GM18508 (cell line): Measurements from ENCODE around the gene CYTH4.

Source experiments
- ATAC-seq: cut with Tn5 transposase; IDR thresholded peaks from one replicate; pipeline ENCODE4 v1.9.1; 2021; ENCODE audit warnings: moderate number of reproducible peaks; ENCODE audit not compliant: insufficient read depth, unreplicated experiment

Gene CYTH4

DNA sequence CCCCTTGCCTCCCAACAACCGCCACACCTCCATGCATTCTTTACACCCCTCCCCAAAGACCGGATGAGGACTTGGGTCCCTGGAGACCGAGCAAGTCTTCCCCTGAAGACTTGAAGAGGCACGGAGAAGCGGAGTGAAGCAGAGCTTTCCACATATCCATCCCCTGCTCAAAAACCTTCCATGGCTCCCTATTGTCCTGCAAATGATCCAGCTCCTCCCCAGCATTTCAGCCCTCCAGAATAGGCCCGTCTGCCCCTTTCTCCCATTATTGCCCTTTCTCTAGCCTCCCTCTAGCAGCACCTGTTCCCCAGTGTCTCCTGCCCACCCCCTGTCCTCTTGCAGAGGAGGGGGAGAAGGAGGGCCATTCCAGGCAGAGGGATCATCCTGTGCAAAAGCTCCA is 59.8 kb downstream of the CYTH4 start:
- ATAC-seq = no peak

DNA sequence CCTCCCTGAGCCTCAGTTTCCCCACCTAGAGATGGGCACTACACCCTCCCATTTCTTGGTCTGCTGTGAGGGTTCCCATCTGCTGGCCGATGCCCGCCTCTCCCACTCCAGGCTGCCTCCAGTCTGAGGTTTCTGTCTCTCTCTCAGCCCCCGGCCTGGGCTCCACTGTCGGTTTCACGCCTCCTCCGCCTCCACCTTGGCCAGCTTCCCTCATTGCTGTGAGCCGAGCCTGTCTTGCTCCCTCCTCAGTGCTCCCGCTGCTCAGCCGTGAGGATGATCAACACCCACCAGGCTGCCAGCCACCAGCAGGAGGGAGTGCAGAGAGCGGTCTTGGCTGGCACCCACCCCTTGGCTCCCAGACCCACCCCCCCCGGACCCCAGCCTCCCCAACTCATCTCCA is 61.0 kb downstream of the CYTH4 start:
- no peak for ATAC-seq

DNA sequence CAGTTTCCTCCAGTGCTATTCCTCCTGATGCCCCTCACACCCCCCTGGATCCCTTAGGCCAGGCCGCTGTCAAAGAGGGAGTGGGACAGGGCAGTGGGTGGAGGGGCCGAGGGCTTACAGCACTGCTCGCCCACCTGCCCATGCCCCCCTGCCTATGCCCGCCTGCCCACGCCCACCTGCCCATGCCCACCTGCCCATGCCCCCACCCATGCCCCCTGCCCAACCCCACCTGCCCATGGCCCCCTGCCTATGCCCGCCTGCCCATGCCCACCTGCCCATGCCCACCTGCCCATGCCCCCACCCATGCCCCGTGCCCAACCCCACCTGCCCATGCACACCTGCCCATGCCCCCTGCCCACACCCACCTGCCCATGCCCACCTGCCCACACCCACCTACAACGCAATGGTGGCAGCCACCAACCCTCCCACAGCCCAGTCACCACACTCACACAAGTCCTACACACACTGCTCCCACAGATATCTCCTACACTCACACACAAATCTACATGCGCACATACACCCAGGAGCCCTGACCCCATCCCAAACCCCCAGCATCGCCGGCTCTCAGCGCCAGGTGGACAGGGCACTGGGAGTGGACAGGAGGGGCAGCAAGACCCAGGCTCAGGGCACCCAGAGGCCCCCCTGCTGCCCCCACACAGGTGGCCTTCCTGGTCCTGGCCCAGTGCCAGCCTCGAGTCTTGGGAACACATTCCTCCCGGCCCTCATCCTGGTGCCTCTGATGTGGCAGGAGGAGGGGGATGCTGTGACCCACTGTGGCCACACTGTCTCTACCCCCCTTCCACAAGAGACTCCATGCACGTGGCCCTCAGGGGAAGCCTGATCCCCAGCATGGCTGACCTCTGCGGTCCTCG is 61.8 kb downstream of the CYTH4 start:
- no peak for ATAC-seq

DNA sequence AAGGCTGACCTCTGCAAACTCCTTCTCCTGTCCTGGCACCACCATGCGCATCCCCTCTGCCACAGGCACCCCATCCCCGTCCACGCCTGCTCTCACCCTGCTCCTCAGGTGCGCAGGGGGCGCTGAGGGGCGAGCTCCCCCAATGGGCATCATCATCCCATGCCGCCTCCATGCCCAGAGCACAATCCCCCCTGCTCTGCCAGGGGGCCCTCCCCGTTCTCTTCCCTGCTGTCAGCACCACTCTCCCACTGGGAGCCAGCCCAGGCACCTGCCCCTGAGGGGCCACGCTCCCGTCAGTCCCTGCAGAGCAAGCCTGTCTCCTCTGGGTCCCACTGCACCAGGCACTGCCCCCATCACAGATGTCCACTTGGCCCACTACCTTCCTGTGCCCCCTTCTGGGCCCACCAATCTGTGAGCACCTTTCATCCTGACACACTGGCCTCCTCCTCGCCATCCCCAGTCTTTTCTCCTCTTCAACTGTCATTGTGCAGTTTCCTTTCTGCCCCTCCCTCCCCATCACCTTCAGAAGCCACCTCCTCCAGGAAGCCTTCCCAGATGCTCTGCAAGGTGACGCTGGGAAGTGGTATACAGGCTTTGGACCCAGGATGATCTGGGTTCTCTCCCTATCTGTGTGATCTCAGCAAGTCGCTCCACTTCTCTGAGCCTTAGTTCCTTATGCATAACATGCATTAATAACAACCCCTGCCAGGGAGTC is 62.6 kb downstream of the CYTH4 start:
- no peak for ATAC-seq

DNA sequence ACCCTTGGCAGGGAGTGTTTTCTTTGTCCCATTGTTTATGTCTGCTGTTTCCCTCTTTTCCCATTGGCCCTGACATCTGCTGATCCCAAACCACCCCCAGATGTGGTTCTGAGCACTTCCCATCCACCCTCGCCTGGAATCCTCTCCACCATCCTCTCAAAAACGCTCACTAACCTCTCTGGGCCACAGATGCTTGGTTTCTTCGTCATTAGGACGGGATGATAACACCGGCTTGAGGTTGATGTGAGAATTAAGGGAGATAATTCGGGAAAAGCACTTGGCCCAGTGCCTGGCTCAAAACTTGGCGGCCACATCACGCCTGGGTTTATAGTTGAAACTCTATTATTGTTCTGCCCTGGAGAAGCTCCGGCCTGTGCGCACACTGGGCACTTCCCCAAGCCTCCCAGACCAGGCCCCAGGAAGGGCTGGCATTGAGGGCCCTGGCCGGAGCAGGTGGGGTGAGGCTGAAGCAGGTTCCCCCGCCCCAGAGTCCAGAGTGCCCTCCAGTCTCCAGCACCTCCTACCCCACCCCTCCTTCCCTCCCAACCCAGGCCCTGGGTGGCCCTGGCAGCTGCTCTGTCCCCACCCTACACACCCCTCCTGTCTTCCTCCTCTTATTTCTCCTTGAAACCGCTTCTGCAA is 63.7 kb downstream of the CYTH4 start:
- no peak for ATAC-seq

DNA sequence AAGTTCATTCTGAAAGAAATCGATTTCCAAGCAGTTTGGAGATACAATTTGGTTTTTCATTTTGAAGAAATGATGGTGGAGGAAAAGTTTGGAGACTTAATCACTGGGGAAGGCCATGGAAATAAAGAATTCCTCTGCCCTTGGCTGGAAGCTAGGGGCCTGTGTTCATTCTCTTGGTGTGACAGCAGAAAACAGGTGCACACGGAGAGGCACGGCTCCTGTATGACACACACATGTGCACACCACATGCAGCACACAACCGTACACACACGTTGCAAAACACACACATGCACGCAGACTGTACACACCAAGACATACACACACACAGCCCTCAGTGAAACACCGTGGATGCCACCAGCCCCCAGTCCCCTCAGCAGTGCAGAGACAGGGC is 64.2 kb downstream of the CYTH4 start:
- no peak for ATAC-seq

DNA sequence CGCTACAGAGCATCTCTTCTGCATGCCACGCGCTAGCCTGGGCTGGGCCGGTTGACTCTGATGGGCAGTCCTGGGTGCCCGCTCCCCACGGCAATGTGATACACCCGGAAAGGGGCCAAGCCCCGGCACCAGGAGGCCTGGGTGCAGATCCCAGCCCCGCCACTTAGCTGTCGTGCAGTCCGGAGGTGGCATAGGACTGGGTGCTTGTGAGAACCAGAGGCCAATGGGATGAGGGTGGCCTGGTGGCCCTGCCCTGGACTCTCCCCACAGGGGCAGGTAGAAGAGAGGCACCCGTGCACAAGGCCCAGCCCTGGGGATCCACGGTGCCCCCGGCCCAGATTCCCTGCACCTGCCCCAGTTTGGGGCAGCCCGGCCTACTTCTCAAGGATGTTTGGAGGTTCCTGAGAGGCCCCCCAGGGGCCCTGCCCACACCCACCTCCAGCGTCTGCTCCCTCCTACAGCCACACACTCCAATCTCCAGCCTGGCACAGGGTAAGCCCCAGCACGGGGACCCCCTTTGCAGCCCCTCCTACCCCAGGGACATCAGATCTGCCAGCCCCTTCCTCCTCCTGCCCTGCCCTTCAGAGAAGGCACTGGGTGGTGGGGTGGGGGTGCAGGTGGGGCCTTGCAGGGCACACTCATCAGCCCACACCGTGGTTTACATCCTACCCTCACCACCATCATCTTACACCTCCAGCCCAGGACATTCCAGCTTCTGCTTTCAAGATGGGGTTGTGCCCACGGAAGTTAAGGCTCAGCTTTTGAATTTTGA is 66.9 kb downstream of the CYTH4 start:
- no peak for ATAC-seq

DNA sequence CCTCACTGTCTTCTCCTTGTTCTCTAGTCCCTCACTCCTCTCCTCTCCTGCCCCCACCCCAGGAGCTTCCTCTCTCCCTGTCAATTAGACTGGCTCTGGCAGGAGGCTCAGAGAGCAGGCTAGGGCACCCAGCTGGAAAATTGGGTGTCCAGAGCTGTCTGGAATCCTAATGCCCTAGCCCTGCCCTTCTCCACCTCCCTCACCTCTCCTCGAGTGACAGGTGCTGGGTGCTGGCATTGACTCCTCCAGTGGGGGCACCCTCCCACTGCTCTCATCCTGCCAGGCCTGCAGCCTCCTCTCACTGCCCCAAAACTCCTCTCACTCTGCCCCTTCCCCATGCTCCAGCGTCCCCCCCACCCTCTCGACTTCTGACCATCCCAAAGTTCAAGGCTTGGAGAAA is 68.9 kb downstream of the CYTH4 start:
- ATAC-seq = no peak

DNA sequence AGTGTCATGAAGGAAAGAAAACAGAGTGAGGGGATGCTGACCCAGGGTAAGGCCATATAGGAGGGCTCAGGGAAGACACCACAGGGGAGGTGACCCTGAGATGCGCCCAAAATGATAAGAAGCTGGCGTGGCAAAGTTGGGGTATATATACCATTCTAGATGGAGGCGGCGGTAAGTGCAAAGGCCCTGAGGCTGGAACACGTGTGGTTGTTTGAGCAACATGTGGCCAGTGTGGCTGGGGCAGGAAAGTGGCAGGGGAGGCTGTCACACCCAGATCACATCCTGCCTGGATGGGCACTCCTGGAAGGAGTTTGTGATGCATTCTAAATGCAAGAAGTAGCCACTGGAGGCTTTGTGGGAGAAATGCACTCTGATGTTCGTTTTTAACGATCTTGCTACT is 70.2 kb downstream of the CYTH4 start:
- no peak for ATAC-seq

DNA sequence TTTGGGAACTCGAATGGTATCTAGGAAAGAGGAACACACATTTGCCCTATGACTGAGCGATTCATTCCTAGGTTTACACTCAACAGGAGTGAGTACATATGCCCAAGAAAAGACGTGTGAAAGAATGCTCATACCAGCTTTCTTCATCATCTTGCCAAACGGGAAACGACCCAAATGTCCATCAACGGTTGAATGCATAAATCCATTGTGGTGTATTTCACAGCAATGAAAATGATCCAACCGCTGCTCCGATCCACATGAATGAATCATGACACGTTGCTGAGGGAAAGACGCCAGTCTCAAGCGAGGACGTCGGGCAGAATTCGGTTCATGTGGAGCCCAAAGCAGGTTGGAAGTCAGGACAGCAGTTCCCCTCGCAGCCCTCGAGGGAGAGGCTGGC is 71.5 kb downstream of the CYTH4 start:
- no peak for ATAC-seq

DNA sequence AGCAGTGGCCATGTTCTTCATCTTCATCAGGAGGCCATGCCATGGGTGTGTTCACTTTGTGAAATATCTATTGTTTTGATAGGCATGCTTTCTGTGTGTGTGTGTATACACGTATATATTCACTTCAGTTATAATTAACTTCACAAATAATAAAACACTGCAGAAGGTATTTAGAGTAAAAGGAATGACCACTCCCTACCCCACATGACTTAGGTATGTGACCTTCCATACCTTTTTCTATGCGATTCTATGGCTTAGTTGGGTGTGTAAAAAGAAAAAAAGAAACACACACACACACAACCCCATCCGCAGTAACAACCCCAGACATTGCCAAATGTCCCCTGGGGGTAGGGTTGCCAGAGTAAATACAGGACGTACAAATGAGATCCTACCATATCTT is 72.0 kb downstream of the CYTH4 start:
- no peak for ATAC-seq

DNA sequence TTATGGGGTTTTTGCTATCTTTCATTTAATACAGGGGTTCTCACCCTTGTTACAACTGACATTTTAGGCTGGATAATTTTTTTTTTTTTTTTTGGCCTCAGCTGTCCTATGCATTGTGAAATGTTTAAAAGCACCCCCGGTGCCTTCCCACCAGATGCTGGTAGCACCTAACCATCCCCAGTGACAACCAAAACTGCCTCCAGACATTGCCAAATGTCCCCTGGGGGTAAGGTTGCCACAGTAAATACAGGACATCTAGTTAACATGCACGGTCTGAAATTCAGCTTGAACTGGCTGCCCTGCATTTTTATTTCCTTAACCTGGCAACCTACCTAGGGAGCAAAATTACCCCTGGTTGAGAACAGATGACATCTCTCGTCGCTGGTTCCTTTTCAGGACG is 72.4 kb downstream of the CYTH4 start:
- ATAC-seq = no peak

DNA sequence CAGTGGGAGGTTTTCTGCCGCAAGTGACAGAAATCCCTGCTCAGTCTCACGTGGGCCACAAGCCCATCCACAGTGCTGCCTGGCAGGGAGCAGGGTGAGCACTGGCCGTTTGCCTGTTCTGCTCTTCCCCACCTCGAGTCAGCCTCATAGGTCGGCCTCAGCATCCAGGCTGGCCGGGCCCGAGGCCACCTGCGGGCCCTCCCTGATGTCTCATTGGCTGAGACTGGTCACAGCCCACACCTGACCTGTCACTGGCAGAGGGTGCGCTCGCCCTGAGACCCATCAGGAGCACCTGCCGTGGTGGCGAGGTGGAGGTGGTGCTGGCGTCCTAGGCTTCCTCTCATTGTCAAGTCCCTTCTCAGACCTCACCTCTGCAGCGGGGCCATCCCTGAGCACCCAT is 72.9 kb downstream of the CYTH4 start:
- no peak for ATAC-seq

DNA sequence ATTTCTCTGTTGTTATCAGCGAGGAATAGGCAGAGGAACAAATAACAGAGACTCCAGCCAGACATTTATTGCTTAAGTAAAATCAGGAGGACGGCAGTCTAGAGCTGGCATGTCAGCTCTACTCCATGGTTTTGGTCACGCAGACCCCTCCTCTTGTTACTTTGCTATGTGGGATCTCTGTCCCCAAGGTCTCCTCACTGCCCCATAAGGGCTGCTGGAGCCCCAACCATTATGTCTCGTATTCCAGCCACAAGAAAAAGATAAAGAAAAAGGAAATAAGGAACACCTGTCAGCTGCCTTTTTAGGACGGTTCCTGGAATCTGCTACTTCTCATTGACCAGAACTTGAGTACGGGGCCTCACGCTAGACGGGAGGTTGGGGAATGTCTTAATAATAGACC is 74.6 kb downstream of the CYTH4 start:
- no peak for ATAC-seq

DNA sequence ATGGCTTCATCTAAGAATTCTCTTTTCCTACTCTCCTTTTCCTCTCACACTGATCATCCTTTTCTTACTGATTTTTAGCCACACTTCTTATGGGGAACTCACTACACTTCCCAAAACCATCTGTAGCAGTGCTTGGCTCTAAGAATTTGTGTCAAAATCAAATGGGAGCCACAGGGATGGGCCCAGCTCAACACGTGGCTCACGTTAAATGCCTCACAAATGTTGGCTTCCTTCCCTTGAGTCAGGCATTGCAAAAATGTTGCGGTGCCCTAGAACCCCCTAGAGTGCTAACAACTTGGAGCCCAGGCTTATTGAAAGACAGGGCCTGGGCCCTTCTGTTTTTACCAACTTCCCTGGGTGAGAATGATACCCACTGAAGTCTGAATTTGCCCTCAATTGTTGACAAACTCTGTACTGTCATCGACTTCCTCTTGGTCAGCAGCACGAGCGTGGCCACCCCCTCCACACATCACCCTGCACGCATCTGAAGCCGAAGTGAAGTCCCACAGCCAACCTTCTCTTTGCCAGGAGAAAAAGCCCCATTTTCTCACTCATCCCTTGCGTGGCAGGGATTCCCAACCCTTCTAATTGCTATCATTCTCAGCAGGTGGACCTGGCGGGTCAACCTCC is 75.3 kb downstream of the CYTH4 start:
- no peak for ATAC-seq

DNA sequence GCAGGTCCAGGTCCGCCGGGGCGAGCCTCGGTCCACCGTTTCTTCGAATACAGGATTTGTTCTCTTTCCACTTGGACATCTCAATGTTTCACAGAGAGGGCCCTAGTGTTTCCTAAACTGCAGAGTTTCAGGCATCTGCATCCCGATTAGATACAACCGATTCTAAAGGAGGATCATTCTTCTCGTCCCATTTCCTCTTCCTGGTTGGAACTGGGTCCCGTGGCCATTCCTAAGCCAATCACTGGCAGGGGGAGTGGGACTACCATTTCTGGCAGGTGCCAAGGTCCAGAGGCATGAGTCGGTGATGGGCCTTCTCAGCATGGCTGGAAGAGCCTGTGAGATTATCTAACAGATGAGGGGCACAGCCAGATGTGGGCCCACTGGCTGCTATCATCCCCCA is 76.1 kb downstream of the CYTH4 start:
- no peak for ATAC-seq

DNA sequence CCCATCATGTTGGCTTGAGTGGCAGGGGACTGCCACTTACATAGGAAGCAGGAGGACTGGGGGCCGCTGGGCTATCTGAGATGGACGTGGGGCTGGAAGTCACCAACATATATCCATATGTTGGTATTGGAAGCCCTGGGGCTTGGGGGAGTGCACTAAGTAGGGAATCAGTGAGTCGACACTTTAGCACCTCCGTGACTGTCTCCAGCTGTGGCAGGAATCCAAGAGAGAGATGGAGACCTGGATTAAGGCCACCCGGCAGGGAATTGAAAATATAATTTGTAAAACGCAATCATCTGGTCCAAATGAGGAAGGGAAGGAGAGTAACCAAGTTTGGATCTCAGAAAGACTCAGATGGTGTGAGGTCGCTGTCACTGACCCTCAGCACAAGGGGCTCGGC is 76.6 kb downstream of the CYTH4 start:
- ATAC-seq = no peak

DNA sequence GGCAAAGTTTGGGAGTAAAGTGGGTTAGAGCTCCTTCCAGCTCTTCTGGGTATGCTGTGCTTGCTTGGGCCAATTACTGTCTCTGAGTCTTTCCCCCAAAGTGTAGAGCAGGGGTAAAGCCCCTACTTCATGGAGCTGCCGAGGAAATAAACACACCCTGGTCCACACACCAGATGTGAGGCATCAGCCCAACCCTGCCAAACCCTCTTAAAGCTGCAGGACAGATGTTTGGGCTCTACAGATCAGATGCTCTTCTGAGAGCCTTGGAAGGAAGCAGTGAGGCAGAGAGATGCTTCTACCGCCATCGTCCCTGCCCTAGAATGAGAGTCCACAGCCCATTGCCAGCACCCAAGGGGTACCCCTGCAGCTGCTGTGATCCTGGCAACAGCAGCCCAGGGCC is 80.3 kb downstream of the CYTH4 start:
- no peak for ATAC-seq

DNA sequence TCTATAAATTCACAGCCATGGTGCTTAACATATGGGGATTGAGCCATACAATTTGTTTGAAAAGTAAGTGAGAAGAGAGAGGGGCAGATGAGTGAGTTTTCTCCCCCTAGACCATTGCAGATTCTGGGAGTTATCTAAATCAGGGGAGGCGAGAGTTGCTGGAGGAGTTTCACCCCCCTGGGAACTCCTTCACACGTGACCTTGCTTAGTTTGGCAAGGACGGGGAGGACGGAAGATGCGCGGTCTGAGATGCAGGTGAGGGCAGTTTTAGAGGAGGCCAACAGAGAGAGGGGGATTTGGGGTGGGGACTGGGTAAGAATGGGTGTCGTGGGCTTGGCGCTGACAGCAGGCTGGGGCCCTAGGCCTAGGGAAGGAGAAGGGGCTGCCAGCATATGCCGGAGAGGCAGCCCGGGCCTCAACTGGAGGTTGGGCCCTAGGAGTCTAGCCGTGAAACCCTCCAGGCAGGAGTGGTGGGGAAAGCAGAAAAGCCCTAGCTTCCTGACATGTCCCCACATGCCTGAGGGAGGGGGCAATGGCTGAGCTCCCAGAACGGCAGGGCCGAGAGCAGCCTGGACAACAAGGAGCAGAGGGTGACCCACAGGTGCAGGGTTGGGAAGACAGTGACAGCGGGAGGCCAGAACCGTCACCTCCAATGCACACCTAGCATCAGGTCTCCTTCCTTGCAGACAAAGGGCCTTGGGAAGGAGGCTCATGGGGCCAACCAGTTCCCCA is 81.1 kb downstream of the CYTH4 start:
- no peak for ATAC-seq
